GM12892 (cell line): Measurements from ENCODE around the gene SPEM2.

Source experiments
- POLR2A ChIP-seq: IDR thresholded peaks from 2 replicates; pipeline ENCODE4 v1.6.1; 2011; ENCODE audit warnings: low read depth, low read length, control low read depth
- POLR2AphosphoS5 ChIP-seq: IDR thresholded peaks from 2 replicates; pipeline ENCODE4 v1.6.1; 2011; ENCODE audit warnings: low read depth, low read length, control low read depth
- TAF1 ChIP-seq: IDR thresholded peaks from 2 replicates; pipeline ENCODE4 v1.6.1; 2011; ENCODE audit warnings: low read depth, mild to moderate bottlenecking, control low read depth, low read length, borderline replicate concordance

DNA sequence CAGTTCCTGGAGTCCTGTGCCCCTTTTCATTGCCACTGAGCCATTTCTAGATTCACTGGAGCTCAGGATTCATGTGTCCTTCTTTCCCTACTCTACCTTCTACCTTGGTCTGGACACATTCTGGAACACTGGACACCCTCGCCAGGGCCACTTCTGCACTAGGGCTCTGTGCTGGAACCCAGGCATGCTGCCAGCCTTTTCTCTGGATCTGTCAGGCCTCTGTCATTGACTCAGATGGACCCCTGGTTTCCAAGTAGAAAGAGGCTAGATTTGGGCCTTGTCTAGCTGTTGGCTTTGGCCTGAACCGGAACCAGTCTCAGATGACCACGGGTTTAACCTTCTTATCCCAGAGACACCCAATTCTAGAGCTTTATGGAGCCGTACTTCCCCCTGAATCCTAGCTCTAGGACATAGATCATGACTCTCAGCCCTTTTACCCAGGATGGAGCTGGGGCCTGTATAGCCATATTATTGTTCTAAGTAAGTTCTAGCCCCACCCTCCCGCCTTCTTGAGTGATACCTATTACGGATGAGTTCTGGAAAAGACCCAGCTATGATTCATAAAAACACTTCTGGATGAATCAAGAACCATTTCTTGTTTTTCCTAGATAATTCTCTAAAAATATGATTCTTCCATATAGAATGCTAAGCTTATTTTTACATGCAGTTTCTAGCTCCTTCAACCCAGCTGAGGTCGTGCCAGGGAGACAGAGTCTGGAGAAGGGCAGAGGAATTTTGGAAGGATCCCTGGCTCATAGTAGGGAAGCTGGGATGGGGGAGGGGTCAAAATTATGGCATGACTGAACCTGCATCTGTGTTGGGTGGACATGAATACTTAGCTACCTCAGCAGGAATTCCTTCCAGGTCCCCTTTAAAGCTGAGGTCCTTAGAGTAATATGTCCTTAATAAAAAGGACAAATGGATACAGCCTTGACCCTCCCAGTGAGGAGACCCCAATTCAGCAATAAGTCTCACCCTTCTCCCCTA is 18.4 kb downstream of the SPEM2 start:
- TF ChIP-seq TAF1 (no peak), POLR2A (no peak), POLR2AphosphoS5 (no peak)
